ENCODE results near the gene PWWP2A.

GRCh38 chr5:160152287-160152686 is 33.0 kb upstream of the PWWP2A start:
- TF ChIP-seq, protein P1, sequence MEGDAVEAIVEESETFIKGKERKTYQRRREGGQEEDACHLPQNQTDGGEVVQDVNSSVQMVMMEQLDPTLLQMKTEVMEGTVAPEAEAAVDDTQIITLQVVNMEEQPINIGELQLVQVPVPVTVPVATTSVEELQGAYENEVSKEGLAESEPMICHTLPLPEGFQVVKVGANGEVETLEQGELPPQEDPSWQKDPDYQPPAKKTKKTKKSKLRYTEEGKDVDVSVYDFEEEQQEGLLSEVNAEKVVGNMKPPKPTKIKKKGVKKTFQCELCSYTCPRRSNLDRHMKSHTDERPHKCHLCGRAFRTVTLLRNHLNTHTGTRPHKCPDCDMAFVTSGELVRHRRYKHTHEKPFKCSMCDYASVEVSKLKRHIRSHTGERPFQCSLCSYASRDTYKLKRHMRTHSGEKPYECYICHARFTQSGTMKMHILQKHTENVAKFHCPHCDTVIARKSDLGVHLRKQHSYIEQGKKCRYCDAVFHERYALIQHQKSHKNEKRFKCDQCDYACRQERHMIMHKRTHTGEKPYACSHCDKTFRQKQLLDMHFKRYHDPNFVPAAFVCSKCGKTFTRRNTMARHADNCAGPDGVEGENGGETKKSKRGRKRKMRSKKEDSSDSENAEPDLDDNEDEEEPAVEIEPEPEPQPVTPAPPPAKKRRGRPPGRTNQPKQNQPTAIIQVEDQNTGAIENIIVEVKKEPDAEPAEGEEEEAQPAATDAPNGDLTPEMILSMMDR (IDR thresholded peaks at IDR 0.05 in 8 of 11, conservative IDR thresholded peaks at IDR 0.05 in 3 of 11), result no peak
- no peak for TF ChIP-seq POLR2A (IDR thresholded peaks at IDR 0.05)
